ENCODE measurements around the gene TEX54.
"Not testable (repeated sequence)": the region's sequence is repeated elsewhere in the genome, so short reads cannot be mapped to it uniquely, and the experiment has no call there.

TEX54 gene

DNA sequence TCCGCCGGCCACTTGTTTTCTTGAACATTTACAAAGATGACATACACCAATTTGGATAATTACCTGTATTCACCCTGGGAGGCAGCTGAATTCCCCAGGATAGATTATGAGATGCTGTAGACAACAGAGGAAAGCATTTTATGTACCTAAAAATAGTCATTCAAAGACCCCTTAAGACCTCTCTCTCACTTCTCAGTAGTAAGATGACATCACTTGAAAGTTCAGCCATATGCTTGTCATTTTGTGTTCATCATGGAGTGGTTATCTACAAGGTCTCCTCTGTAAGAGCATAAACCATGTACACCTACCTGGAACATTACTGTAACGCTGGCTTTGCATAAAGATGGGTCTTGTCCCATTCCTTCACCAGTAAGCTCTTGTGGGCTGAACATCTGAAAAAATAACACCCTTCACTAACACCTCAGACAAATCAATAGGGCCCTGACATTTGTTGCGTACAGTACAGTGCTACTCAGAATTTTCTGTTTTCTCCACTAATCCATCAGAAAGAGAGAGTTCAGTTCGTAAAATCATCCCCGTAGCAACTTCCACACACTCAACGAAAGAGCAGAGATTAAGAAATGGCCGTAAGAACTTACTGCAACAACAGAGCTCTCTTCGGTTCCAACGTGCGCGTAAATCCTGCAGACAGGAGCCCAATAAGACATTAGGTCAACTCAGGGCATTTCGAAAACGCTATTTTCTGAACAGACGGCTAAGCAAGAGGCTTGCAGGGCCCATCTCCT is 22.4 kb upstream of the TEX54 start:
- no peak for DNase-seq

DNA sequence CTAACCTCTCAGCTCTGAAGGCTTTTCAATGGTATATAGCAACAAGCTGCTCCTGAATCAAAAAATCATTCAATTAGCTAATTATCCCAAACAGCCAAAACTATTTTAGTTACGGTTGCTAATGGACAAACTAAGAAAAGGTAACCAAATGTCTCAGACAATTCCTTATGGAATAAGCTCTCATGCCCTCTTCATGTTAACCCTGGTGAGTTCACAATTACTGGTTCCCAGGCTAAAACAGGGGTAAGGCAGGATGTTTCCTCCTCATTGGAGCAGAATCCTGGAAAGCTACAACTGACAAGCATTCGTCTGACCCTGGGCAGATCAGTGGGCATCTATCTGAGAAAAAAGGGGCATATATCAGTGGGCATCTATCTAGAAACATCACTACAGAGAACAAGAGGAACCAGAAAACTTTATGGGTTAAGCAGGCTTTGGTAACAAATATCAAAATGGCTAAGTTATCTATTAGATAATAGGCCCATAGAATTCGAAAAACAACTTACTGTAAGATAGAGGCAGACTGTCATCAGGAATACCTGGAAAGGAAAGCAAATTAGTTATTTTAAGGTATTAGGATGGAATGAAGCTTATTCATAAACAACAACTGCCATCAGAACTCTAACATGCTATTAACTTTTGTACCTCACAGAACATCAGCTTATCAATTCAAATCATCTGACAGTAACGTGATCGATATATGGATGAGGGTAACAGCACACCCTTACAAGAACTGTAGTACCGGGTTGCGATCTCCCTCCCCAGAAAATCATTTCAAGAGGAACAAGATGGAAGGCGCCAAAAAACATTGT is 21.6 kb upstream of the TEX54 start:
- no peak for DNase-seq

DNA sequence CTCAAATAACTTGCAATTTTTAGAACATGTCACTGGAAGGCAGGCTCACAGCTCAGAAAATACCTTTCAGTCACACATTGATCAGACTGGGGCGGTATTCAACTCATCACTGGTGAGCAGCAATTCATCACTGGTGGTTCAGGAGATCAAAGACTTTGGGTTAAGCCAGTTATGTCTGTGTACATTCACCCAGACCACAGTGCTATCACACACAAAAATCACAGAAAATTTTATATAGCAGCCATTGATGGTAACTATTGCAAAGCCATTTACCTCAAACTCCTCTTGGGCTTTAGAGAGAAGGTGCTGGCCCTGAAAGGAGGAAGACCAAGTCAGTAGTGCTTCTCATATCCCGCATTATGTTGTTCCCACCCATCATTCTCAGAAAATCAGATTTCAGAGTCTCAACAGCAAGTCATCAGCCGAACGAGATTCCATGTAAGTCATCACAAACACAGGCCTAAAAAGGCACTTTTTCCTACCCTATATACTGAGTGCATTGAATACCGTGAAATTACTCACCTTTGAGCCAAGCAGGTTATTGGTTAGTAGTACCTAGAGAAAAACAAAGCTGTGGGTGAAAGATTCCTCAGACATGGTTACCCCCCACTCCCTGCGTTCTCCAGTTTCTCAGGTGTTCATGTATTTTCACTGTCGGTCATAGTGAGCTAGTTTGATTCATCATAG is 20.8 kb upstream of the TEX54 start:
- DNase-seq = no peak

DNA sequence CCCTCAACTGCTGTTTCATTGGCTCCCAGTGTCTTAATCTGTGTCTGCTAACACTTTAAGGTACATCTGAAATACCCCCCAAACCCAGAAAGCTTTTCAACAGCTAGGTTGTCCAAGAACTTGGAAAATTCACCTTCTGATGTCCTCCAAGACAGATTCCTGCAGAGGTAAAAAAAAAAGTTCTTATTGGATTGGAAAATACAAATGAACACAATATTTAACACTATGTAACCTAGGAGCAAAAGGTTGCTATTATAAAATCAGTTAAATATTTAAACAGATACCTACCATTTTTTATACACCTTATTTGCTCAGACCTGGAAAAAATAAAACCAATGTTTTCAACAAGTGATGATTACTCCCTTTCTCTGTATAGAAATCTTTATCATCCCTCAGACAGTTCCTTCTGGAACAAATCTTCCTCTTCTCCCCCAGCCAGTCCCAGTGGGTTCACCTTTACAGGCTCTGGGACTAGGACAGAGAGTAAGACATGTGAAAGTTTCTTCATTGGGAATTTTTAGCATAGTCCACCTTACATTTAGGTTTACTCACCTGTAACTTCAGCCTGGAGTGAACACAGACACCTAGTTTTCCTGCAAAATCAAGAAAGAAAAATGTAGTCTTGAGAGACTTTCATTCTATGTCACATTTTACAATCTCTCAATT is 20.0 kb upstream of the TEX54 start:
- DNase-seq = no peak

DNA sequence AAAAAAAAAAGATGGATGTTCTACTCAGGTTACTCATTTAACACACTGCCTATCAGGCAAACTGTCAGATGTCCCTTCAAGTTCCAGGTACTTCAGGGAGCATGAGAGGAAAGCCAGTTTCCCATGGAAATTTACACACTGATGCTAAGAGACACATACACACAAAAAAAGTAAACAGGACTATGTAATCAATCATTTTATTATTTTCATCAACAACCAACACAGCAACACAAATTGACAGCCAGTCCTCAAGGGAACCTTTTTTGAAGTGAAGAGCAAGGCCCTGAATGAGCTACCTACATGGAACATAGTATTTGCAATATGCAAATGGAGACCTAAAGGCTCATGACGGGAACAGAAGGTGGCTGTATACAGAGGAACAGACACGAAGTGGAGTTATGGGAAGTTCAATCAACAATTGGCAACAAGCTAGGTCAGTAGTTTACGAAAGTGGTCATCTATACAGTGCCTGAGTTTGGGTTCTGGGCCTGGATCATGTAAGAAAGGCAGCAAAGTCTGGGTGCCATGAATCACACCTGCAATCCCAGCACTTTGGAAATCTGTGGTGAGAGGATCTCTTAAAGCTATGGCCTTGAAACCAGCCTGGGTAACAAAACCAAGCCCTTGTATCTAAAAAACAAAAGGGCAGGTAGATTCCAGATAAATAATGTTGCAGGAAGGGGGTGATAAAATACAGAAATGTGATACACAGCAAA is 19.3 kb upstream of the TEX54 start:
- DNase-seq = no peak

DNA sequence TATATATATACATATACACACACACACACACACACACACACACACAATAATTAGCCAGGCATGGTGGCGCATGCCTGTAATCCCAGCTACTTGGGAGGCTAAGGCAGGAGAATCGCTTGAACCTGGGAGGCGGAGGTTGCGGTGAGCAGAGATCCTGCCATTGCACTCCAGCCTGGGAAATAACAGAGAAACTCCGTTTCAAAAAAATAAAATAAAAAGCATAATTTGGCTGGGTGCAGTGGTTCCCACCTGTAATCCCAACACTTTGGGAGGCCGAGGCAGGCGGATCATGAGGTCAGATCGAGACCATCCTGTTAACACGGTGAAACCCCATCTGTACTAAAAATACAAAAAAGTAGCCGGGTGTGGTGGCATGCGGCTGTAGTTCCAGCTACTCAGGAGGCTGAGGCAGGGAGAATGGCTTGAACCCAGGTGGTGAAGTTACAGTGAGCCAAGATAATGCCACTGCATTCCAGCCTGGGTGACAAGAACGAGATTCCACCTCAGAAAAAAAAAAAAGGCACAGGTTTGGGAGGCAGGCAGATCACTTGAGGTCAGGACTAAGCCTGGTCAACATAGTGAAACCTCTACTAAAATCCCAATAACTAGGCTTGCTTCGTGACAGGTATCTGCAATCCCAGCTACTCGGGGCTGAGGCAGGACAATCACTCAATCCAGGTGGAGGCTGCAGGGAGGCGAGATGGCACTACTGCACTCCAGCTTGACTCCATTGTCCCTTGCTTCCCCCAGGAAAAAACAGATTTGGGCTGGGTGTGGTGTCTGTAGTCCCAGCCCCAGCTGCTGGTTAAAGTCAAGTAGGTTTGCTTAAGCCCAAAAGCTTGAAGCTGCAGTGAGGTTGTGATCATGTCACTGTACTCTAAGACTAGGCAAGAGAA is 18.5 kb upstream of the TEX54 start:
- no peak for DNase-seq

DNA sequence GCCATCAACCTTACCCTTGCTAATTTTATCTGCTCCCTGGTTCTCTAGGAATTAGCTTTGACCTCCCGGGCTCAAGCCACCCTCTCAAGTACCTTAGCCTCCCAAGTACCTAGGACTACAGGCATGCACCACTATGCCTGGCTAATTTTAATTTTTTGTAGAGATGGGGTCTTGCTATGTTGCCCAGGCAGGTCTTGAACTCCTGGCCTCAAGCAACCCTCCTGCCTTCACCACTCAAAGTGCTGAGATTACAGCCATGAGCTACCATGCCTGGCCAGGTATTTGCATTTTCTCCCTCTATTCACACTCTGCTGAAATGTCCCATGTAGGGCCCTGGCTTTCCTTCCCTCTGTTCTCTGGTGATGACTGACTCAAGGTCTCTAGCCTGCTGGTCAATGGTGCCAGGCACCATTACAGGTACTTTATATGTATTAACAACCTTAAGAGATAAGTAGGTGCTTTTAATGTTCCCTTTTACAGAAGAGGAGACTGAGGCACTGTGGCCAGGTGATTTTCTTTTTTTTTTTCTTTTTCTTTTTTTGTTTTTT is 15.2 kb upstream of the TEX54 start:
- no peak for DNase-seq

DNA sequence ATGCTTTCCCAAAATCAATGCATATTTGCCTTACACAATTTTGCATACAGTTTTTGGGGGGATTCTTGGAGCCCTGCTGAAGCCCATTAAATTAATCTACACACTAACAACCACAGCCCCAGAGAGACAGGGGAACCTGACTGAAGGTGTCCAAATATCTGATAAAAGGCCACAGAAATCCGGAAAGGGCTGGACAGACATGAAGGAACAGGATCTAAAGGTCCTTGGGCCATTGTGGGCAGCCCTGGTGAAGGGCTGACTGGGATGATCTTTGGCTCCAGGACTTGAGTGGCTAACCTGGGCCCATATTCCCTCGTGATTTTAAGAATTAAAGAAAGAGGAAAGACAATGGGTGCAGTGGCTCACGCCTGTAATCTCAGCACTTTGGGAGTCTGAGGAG is 13.5 kb upstream of the TEX54 start:
- DNase-seq = no peak

DNA sequence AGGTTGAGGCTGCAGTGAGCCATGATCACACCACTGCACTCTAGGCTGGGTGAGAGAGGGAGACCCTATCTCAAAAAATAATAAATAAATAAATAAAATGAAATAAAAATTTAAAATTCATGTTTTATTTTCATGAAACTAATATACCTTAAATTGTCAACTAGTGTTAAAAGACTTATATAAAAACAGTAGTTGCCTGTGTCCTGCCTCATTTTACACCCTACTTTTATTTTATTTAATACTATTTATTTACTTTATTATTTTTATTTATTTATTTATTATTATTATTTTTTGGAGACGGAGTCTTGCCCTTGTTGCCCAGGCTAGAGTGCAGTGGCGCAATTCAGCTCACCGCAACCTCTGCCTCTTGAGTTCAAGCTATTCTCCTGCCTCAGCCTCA is 11.5 kb upstream of the TEX54 start:
- DNase-seq = no peak

DNA sequence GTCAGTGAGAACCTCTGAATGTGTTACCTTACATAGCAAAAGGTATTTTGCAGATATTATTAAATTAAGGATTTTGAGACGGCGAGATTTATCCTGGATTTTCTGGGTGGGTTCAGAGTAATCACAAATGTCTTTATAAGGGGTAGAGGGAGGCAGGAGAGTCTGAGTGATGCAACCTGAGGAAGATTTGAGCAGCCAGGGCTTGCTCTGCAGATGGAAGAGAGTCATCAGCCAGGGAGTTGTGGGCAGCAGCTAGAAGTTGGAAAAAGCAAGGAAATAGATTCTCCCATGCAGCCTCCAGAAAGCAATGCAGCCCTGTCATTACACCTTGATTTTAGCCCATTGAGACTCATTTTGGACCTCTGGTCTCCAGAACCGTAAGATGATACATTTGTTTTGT is 10.8 kb upstream of the TEX54 start:
- no peak for DNase-seq

DNA sequence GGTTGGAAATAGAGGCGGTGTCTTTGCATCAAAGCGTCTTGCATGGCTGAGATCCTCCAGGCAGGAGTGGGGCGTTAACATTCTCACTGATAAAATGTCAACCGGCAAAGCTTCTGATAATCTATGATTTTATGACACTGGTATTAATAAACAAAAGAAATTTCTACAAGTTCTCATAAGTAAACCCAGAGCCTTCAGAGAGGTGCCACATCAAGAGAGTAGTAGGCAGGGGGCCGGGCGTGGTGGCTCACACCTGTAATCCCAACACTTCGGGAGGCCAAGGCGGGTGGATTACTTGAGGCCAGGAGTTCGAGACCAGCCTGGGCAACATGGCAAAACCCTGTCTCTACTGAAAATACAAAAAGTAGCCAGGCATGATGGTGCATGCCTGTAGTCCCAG is 10.2 kb upstream of the TEX54 start:
- not testable (repeated sequence) for DNase-seq

DNA sequence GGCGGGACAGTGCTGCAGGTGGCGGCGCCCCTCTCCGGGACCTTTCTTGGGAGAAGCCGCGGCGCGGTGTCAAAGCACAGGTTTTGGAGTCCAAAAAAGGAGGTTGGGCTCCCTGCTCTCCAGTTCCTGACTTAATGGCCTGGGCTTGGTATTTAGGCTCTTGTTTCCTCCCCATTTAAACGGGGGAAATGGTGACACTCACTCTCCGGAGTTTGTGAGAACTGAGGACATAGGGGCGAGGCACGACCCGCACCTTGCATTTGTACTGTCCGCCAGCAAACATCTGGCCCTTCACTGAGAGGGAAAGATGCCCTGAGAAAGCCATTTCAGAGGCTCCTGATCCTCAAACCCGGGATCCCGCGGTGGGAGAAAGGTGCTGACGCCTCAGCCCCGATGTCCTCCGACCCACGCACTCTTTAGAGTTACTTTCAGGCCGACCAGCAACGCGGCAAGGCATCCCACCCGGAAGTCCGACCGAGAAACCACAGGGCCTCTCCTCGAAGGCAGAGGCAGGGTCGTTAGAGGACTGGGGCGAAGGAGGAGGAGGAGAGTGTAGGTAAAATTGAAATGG is 9.6 kb upstream of the TEX54 start:
- DNase-seq = no peak

DNA sequence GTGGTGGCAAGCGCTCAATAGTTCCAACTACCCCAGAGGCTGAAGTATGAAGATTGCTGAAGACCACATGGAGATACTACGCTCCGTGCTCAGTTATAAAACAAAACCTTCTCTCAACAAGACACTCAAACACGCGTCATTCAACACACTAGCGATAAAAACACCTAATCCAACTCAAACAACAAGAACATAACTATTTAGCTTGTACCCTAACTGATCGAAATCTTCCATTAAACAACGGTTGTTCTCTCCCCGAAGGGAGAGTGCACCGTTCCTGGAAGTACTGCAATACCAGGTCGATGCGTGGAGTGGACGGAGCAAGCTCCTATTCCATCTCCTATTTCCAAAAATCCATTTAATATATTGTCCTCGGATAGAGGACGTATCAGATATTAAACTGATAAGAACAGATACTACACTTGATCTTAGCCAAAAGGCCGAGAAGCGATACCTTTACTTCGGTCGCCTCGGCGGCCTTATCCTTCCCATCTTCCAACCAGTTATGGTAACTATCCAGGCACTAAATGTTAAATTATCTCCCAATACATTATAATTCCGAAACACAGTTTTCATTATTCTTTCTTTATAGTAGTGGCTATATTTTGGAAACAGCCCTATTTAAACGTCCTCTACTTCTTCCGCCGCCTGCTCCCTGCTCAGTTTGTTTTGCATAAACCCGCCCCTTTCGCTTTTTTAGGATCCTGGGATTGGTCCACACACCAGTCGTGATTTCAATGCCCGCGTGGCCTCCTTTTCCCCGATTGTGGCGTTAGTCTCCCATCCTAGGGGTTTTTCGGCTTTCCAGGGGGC is 8.9 kb upstream of the TEX54 start:
- DNase-seq = peak; percentile 100

DNA sequence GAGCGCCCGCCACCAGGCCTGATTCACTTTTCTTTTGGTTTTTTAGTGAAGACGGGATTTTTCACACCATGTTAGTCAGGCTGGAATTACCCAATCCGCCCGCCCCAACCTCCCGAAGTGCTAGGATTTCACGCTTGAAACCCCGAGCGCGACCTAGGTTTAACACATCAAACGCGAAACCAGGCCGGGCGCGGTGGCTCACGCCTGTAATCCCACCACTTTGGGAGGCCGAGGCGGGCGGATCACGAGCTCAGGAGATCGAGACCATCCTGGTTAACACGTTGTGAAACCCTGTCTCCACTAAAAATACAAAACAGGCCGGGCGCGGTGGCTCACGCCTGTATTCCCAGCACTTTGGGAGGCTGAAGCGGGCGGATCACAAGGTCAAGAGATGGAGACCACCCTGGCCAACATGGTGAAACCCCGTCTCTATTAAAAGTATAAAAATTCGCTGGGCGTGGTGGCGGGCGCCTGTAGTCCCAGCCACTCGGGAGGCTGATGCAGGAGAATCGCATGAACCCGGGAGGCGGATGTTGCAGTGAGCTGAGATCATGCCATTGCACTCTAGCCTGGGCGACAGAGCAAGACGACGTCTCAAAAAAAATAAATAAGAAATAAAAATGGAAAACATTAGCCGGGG is 8.2 kb upstream of the TEX54 start:
- DNase-seq = peak; percentile 93

DNA sequence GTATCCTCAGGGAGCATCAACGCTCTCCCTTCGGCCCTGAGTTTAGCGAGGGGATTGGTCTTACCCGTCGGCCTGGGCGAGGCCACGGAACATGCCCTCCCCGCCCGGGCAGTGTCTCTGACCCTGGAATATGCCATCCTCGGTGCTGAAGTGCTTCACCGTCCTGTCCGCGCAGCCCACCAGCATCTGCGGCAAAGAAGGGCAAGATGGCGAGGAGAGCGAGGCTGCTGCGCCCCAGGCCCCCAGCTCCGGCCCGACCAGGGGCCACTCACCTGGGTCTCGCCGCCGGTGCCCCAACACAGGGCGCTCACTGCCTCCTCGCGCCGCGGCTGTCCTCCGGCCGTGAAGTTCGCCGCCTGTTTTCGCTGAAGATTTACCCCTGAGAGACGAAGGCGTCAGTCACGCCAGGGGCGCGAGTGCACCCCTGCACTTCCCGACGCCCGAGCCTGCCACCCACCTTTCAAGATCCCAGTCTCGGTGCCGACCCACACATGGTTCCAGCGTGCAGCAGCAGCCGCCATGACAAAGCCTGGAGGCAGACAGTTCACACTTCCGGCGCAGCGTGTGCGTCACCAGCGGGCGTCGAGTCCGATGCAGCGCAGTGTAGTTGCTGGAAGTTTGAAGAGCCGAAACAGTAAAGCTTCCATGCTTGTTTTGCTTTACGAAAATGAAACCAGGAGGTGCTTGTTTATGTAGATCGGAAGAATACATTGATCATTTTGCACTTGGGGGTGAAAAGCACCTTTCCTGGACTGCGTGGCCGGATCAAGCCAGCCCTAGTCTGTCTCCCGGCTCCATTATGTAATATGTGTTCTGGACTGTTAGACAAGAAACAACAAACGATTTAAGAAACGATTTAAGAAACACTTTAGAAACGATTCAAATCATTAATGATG is 6.7 kb upstream of the TEX54 start, which contains the start of gene WDR74:
Gene WDR74, minus strand, starts transcription at position 541 of the 896 bp plus-strand sequence. Its CDS starts 20 bp downstream, at position 521.
- DNase-seq = peak; percentile 87

DNA sequence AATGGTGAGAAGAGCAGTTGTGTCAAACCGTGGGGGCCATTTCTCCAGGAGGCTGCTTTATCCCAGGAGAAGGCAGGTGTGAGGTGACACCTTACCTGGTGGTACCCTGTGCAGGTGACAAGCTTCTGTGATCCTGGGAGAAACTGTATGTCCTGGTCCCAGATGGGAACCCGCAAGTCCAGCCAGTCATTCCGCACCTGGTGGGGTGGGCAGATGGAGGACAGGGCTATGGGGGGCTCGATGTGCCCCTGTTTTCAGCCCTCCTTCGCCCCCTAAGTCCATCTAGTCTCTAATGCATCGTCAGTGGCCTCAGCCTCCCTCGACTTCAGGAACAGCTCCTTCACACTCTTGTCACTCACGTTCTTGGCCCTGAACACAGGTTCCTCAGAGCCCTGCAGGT is 2.7 kb upstream of the TEX54 start:
- DNase-seq = no peak

DNA sequence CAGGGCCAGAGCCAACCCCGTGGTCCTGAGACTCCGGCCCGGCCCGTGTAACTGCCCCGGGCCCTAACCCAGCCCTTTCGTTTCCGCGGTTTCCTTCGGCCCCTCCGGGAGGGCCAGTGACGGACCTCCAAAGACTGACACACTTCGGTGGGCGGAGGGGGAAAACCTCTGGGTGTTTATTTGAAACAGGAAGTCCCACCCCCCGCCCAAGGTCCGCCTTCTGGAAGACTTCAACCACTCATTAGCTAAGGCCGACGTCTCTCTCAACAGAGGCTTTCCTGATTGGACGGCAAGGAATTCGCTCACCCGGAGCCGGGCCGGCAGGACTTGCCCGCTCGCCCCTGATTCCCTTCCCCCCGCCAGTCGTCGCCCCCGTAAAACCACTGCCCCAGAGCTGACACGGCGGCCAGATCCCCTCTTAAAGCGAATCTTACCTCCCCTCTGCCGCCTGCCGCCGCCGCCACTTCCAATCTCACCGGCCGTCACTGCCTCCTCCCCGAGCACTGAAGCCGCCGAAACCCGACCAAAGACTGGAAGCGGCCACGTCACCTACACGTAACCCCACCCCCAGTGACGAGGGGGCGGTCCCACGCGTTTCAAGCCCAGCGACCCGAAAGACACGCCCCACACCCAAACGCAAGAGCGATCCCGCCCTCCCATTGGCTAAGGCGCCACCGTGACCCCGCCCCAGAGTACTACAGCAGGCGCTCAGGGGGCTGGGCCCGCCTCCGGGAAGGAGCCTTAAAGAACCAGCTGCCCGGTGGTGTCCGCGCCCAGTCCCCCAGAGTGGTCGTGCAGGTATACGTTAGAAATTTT is 913 bp downstream of the TEX54 start, which contains the start of gene STX5:
Gene STX5, minus strand, starts transcription at position 532 of the 816 bp plus-strand sequence. CDS start 808 bp downstream, outside the sequence.
- DNase-seq = peak; percentile 98
